GM19455 (cell line): ENCODE data around the gene APC.

Experiments used
- ATAC-seq: cut with Tn5 transposase; IDR thresholded peaks from one replicate; pipeline ENCODE4 v1.9.1; 2021; ENCODE audit not compliant: unreplicated experiment

The APC gene

DNA sequence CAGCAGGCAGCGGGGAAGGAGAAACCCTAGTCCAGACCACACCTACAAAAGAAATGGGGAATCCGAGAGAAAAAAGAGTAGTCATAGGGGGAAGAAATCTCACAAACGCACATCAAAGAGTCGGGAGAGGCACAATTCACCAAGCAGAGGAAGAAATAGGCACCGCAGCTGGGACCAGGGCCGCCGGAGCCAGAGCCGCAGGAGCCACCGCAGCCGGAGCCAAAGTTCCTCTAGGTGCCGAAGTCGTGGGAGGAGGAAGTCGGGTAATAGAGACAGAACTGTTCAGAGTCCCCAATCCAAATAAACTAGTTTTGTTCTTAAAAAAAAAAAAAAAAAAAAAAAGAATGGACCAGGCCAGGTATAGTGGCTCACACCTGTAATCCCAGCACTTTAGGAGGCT is 155.1 kb downstream of the APC start:
- ATAC-seq, result no peak

- no peak for ATAC-seq
Observed at GRCh38 chr5:112895682-112896081, 158.0 kb downstream of the APC start.
